HG02981 (cell line): Measurements from ENCODE around the gene PDK3.

Experiments used
- ATAC-seq: cut with Tn5 transposase; IDR thresholded peaks from one replicate; pipeline ENCODE4 v1.9.1; 2021; ENCODE audit warnings: mild to moderate bottlenecking, moderate library complexity; ENCODE audit not compliant: unreplicated experiment

The PDK3 gene

DNA sequence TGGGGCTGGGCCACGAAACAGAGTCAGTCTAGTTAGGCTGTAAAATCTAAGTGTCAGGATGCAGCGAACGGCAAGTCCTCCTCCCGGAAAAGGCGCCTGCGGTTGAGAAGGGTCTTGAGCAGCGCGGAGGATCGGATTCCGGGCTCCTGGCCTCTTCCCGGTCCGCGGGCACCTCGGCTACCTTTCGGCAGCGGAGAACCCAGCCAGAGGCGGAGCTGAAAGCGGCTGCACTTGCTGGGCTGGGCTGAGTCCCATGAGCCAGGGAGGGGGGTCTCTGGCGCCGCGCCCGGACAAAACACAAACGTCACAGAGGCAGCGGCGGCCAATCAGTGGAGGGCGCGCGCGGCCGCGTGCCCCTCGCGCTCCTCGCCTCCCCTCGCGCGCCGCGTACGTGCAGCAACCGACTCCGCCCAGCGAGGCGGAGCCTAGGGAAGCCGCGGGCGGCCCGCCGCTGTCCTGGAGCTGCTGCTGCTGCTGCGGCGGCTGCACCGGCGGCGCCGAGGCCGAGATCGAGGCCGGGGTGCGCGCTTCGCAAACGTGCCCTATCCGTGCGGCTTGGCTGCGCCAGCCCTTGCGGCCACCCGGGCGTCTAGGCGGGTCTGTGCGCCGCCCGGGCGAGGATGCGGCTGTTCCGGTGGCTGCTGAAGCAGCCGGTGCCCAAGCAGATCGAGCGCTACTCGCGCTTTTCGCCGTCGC, at the start of gene PDK3:
Gene PDK3, plus strand, starts transcription at position 451 of the 696 bp plus-strand sequence. Its CDS starts 170 bp downstream, at position 621.
- ATAC-seq, result peak; percentile 89

DNA sequence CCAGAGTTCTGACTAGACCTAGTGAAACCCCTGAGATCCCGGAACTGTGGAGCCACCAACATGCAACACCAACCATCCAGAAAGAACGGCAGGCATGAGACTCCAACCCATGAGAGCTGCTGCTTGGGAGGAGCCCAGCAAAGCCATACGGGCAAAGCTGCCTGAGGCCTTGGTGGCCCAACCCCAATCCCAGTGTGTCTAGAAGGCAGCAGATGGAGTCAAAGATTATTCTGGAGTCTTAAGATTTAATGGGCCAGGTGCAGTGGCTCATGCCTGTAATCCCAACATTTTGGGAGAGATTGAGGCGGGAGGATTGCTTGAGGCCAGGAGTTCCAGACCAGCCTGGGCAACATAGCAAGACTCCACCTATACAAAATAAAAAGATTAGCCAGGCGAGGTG, 49.2 kb upstream of the PDK3 start:
- ATAC-seq, result no peak

DNA sequence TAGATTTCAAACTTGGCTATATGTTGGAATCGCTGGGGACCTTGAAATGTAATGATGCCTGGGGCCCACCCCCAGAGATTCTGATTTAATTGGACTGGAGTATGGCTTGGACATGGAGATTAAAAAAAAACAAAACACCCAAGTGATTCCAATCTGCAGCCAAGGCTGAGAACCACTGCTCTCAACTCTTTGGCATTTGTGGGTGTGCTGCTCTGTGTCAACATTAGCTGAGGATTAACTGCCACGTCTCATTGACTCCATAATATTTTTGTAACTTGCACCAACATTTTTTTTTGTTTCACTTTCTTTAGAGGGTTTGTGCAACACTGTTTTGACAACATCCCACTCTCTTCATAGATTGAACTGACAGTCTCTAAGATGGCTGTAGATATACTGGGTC, 41.1 kb upstream of the PDK3 start:
- no peak for ATAC-seq

DNA sequence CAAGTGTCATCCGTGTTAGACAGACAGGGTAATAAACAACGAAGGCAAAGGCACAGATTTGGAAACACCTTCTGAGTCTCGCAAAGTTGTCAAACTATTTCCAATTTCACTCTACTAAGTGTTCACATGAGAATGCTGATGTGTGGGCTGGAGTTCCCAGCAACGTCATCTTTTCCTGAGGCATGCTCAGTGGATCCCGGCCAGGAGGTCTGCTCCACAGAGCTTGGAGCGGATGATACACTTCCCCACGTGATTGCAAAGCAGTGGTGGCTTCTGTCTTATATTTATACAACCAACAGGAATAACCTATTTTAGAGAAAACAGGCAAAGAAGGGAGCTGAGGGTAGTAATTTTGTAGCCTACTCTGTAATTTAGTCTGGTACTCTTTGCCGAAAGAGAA, 40.1 kb upstream of the PDK3 start:
- ATAC-seq, result no peak

DNA sequence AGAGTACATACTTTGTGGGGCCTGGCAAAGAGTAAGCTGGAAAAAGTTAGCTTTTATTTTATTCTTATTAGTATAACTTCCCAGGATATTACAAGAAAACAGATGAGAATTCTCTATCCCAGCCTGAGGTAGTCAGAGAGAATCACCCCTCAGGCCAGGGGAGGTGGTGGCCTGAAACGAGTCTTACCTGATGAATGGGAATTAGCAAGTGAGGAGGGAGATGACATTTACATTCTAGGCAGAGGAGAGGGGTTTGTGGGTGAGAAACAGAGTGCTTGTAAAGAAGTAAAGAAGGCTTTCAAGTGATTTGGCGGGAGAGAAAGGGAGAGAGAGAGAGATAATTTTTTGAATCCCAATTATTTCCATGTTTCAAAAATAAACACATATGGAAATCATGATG, 39.3 kb upstream of the PDK3 start:
- no peak for ATAC-seq

DNA sequence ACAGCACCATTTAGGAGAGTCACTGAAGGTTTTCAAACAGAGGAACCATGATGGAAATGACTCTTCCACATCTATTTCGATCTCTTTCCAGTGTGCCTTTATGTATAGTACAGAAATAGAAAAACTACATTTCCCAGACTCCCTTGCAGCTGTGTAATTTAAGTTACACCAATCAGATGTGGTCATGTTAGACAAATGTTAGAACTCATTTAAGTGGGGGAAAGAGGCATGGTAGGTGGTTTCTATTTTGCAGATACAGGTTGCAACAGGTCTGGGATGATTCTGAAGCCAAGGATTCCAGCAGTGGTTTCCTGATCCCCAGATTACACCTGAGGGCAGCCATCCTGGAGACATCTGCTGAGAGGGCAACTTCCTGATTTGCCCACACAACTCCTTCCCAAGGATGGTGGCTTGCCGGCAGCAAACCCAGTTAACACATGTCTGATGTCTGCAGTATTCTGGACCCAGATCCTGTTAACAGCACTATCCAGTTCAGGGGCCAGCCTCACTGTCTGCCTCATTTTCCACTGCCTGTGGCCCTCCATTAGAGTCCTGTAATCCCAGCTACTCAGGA, 38.7 kb upstream of the PDK3 start:
- ATAC-seq, result no peak

DNA sequence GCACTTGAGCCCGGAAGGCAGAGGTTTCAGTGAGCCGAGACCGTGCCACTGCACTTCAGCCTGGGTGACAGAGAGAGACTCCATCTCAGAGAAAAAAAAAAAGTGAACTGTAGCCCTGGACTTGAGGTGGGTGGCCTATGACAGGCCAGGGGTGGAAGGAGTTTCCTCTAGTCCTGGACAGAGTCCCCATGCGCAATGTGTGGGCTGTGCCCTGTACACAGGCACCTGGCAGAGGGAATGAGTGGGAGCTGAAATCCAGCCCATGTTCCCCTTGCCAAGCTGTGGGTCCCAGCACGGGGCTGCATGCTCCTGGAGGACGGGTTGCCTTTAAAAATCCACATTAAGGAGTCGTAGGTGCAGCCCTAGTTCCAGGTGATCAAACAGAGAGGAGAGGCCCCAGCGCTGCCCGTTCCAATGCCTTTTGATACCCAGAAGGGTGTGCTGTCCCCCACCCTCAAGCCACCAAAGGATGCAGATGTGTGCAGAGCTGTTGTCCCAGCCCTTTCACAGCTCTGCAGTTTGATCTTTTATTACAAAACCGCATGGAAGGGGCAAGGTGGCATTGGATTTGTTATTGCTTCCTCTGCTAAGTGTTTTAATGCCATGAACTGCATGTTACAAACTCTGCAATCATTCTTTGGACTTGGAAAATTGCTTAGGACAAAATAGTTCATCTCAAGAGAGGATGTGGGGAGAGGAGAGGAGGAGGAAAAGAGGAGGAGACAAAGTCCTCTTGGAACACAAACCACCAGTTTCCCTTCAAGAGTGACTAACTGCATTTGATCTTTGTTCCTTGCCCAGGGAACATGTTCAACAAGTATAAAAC, 38.0 kb upstream of the PDK3 start:
- ATAC-seq, result no peak

DNA sequence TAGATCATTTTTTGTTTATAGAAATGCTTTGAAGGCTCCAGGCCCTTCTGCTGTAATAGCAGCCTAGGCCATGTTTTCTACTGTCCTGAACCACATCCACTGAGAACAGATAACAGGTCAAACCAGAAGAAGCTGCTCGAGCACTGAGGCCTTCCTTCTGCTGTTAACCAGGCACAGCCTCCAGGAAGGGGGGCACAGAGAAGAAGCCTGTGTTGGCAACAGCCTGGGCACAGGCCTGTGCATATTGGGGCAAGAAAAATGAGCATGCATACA, 37.4 kb upstream of the PDK3 start:
- no peak for ATAC-seq

DNA sequence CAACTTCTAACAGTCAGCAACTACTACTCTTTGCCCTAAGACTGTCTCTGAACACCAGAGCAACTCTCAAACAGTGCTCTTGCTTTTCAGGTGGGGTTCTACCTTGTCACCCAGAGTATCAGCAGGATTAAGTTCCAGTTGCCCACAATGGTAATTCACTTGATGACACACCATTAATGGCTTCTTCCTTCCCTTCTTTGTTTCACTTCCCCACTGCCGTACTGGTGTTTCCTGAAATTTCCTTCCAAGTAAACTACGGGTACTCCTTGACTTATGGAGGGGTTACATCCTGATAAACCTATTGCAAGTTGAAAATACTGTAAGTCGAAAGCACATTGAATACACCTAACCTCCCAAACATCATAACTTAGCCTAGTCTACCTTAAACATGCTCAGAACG, 36.6 kb upstream of the PDK3 start:
- ATAC-seq, result no peak

DNA sequence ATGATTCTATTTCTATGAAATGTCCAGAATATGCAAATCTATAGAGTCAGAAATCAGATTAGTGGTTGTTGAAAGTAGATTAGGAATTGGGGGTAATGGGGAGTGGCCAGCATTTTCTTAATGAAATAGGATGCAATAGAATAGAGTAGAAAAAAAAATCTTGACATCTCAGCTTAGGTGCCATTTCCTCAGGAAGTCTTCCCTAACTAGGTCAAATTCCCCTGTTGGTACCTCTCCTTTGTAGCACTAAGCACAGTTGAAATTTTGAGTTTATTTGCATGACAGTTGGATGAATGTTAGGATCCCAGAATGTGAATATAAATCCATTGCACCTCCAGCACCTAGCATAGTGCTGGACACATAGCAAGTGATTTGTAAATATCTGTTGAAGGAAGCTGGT, 30.0 kb upstream of the PDK3 start:
- no peak for ATAC-seq

DNA sequence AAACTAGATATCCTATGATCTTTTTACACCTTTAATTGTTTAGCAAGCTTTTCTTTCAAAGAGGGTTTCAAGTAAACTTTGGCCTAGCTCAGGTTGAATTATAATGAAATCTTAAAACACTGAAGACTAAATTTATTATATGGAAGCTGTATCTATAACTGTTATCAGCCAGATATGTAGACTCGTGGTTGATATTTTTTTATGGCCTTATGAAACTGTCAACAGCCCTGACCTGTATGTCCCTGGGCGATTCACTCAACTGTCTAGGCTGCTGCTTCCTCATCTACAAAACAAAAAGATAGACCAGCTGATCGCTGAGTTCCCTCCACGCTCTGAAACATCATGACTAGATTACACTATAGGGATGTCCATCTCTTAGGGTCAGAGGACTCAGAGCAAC, 21.2 kb upstream of the PDK3 start:
- no peak for ATAC-seq

DNA sequence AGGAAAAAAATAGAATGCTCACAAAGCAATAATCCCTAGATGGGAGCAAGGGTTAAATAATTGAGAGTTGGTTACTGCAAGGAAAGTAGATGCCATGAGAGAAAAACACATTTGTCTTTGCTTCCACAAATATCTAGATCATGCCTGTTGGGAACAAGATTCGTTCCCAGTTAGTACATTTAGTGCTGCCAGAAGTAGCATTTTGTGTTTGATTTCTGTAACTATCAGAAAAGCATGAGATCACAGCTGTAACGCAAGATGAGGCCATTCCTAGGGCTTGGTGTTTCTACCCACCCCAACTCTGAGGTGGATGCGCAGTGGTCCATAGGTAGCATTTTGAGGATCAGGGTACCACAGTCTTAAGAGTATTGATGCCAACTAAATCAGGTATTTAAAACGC, 20.4 kb upstream of the PDK3 start:
- ATAC-seq, result no peak

DNA sequence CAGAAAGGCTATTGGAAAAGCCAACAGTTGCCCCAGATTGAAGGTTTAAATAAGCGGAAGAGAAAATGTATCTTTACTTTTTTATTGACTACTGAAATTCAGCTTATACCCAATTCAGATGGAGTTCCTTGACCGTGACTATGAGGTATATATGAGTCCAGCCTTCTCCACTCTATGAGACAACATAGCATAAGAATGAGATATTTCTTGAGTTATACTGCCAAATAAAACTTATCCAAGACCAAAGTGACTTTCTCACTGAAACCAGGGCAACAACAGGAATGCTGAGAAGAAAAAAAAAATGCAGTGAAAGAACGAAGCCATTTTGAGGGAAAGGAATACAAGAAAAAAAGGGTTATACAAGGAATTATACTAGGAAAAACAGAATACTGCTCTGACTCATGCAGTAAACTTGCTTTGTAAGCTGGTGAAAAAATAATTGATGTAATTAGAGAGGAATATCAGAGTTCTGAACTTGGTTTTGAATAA, 16.3 kb upstream of the PDK3 start:
- no peak for ATAC-seq

DNA sequence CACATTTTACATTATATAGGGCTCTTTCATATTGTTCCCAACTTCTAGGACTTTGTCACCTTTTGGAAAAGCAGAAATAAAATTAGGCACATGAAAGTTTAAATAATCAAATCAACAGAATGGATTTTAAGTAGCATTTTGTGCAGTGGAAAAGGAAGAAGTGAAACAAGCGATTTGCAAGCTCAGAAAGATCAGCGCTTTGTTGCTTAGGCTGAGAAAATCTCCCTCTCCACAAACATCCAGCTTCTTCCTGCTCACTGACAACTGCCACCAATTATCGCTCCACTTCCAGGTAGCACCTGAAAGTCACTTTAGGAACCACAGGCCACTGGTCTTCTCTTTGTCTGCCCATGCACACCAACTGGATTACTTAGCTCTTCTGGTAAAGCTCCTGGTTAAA, 2.0 kb upstream of the PDK3 start:
- ATAC-seq, result no peak

DNA sequence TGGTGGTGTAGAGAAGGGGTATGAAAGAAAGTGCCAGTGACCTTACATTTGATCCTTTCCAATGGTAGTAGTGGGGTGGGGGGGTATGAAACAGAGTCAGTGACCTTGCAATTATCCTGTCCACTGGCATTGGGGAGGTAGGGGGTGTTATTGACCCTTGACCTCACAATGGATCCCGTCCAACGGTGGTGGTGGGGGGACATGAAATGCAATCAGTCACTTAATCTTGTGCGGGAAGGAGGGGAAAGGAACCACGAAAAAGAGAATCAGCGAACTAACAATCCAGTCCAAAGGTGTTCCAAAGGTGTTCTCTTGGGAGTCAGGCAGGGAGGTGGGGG, 619 bp upstream of the PDK3 start:
- ATAC-seq, result no peak

DNA sequence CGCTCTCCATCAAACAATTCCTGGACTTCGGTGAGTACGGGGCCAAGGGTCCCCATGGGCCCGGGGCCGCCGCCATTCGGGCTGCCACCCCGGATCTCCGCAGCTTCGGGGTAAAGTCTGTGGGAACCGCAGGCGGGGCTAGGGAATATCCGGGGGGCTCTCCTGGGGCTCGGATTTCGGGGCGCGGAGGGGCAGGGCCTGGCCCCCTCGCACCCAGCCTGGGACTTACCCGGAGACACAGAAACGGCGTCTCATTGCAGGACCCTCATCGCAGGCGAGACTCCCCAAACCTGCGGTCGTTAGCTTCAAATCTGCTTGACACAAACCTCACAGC, 413 bp downstream of the PDK3 start:
- no peak for ATAC-seq

DNA sequence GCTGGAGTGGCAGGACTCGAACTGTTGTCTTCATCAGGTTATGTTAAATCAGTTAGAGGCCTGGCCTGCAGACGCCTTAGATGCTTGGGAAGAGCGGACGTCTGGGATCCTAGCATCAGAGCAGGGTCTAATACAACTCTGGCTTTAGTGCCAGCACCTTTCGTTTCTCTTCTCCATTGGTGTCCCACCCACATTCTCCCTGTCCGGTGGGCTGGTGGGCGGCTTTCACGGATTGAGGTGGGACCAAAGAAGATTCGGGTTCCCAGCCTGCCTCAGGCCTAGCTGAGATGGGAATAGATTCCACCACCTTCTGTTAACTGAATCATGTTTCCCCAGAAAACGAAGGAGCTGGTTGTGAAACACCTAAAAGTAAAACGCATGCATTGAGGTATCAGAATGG, 939 bp downstream of the PDK3 start:
- no peak for ATAC-seq

DNA sequence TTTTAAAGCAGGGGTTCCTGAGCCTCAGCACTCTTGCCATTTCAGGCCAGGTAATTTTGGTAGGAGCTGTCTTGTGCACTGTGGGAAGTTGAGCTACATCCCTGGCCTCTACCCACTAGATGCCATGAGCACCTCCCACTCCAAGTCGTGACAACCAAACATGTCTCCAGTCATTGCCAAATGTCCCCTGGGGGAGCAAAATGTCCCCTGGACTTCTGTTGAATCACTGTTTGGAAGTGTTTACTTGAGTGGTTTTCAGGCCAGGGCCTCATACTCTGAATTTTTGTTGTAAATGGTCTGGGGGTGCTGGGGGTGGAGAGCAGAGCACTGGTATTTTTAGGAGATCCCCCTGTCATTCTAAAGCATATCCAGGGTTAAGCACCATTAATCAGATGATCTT, 3.2 kb downstream of the PDK3 start:
- no peak for ATAC-seq

DNA sequence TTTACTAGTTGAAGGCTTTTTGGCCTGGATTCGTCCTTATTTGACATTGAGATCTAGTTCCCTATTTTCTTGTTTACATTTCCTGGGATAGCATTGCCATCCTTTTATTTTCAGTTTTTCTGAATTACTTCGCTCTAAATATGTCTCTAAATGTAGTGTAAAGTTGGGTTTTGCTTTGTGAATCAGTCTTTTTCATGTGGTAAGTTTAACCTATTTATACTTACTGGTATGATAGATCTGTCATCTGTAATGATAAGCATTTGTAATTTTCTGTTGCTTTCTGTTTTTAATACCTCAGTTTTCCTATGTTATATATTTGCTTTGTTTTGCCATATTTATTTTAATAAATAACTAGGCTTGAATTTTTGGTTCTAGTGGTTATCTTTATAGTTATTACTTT, 6.7 kb downstream of the PDK3 start:
- ATAC-seq, result no peak

DNA sequence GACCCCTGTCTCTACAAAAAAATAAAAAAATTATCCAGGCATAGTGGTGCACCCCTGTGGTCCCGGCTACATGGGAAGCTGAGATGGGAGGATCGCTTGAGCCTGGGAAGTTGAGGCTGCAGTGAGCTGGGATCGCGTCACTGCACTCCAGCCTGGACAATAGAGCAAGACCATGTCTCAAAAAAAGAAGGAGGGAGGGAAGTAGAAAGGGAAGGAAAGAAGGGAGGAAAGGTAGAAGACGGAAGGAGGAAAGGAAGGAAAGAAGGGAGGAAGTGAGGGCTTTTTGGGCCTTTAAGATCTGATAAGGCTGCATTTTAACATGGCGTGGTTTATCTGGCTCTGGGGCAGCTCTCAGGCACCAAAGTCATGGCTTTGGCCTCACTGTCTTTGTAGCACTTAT, 10.4 kb downstream of the PDK3 start:
- no peak for ATAC-seq

DNA sequence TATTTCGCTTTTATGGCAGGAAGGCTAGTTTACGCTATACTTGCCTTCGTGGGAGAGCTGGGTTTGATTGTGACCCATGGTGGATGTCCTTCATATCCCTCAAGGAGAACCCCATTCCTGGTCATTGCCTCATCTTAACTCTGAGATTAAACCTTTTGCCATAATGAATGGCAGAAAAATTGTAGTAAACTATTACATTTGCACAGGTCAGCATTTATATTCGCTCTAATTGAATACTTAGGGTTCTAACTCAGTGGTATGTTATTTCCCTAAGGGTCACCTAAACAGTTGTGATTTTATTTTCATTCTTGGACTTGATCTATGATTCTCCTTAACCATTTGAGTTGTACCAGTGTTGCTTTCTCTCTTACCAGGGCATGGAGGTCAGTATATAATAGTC, 13.4 kb downstream of the PDK3 start:
- ATAC-seq, result no peak

DNA sequence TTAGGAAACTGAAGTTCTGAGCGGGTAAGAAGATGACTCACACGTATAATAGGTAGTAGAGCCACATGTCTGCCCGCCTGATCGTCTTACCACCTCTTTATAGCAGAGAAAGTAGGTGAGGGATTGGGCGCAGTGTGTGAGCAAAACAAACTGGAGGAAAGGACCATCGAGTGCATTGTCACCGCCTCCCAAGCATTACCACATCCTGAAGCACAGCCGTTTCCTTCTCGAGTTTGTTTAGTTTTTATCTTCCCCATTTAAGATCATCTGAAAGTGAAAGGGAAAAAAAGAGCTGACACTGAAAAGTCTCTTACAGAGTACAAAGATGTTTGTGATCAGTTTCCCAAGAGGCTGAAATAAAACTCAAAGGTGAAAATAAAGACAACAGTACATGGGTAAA, 14.8 kb downstream of the PDK3 start:
- peak; percentile 91 for ATAC-seq
